ENCODE results near the gene PHF20.
"Not testable (repeated sequence)": the region's sequence is repeated elsewhere in the genome, so short reads cannot be mapped to it uniquely, and the experiment has no call there.

The PHF20 gene

GRCh38 chr20:35885212-35885611 lies 113.4 kb downstream of the PHF20 start:
- no peak for DNase-seq (ENCODE audit: low spot score)

GRCh38 chr20:35886537-35886936 lies 114.7 kb downstream of the PHF20 start:
- DNase-seq (ENCODE audit: low spot score) = no peak

GRCh38 chr20:35887393-35888064 lies 115.7 kb downstream of the PHF20 start:
- no peak for DNase-seq (ENCODE audit: low spot score)

GRCh38 chr20:35888657-35889056 lies 116.8 kb downstream of the PHF20 start:
- no peak for DNase-seq (ENCODE audit: low spot score)

GRCh38 chr20:35891375-35891774 lies 119.6 kb downstream of the PHF20 start:
- DNase-seq (ENCODE audit: low spot score) = no peak

- no peak for DNase-seq (ENCODE audit: low spot score)
These were observed 121.1 kb downstream of the PHF20 start for GRCh38 chr20:35892871-35893270.

GRCh38 chr20:35893942-35894341 lies 122.1 kb downstream of the PHF20 start:
- no peak for DNase-seq (ENCODE audit: low spot score)

- not testable (repeated sequence) for DNase-seq (ENCODE audit: low spot score)
These were observed 123.7 kb downstream of the PHF20 start for GRCh38 chr20:35895516-35895915.

- no peak for DNase-seq (ENCODE audit: low spot score)
These were observed 127.2 kb downstream of the PHF20 start for GRCh38 chr20:35899064-35899463.

GRCh38 chr20:35901230-35901629 lies 129.4 kb downstream of the PHF20 start:
- not testable (repeated sequence) for DNase-seq (ENCODE audit: low spot score)

- DNase-seq (ENCODE audit: low spot score) = no peak
These were observed 130.1 kb downstream of the PHF20 start for GRCh38 chr20:35901678-35902544.

GRCh38 chr20:35902545-35902941 lies 130.7 kb downstream of the PHF20 start:
- no peak for DNase-seq (ENCODE audit: low spot score)

- no peak for DNase-seq (ENCODE audit: low spot score)
These were observed 132.0 kb downstream of the PHF20 start for GRCh38 chr20:35903843-35904242.

GRCh38 chr20:35904982-35905663 lies 133.3 kb downstream of the PHF20 start:
- DNase-seq (ENCODE audit: low spot score) = no peak

- DNase-seq (ENCODE audit: low spot score) = no peak
These were observed 135.3 kb downstream of the PHF20 start for GRCh38 chr20:35907017-35907701.

GRCh38 chr20:35908007-35908406 lies 136.2 kb downstream of the PHF20 start:
- no peak for DNase-seq (ENCODE audit: low spot score)

GRCh38 chr20:35909176-35909575 lies 137.4 kb downstream of the PHF20 start:
- no peak for DNase-seq (ENCODE audit: low spot score)

GRCh38 chr20:35909796-35910195 lies 138.0 kb downstream of the PHF20 start:
- DNase-seq (ENCODE audit: low spot score) = no peak

- DNase-seq (ENCODE audit: low spot score) = no peak
These were observed 138.4 kb downstream of the PHF20 start for GRCh38 chr20:35910254-35910653.

- no peak for DNase-seq (ENCODE audit: low spot score)
These were observed 141.1 kb downstream of the PHF20 start for GRCh38 chr20:35912881-35913280.

- no peak for DNase-seq (ENCODE audit: low spot score)
These were observed 145.3 kb downstream of the PHF20 start for GRCh38 chr20:35917077-35917476.

GRCh38 chr20:35918021-35918420 lies 146.2 kb downstream of the PHF20 start:
- DNase-seq (ENCODE audit: low spot score) = no peak
